Measurements from ENCODE around the gene CNGB1.

CNGB1 gene

DNA sequence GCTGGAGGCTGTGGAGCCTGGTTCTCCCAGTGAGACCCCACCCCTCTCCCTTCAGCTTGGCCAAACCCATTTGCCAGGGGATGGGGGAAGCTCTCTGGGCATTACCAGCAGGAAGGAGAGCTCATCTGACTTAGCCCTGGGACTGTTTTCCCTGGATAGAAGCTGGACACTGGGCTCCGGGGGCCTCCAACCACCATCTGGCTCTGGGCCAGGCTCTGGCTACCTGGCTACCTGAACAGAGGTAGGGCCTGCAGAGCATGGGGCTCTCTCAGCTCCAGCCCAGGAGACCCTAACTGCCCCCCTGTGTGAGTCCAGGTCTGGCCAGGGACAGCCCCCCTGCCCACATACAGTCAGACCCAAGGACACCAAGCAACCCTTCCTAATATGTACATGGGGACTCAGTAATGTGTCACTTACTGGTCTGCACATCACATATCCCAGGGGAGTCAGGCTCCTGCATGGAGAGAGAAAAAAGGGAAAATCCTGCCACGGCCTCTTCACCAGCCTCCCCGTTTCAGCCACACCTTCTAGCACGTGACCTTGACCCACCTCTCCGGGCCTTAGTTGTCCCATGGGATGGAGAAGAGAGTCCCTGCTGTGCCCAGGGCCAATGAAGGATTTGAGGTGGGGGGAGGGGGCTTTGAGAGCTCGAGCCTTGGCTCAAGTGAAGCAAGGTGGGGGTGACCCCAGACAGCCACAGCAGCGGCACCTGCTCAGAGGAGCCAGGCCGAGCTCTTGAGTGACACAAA is 13.8 kb downstream of the CNGB1 start:
- Mint-ChIP-seq H3K27ac (no peak overlapping the region), H3K9me3 (no peaks in the 10 kb centered on the region), H3K27me3 (ENCODE audit: low read depth) (peaks cover 7% of the 10 kb centered on the region), H3K4me3 (no peak overlapping the region), H3K36me3 (ENCODE audit: low read depth) (no peaks in the 10 kb centered on the region), H3K4me1 (no peaks in the 10 kb centered on the region)
- TF ChIP-seq, protein P1, sequence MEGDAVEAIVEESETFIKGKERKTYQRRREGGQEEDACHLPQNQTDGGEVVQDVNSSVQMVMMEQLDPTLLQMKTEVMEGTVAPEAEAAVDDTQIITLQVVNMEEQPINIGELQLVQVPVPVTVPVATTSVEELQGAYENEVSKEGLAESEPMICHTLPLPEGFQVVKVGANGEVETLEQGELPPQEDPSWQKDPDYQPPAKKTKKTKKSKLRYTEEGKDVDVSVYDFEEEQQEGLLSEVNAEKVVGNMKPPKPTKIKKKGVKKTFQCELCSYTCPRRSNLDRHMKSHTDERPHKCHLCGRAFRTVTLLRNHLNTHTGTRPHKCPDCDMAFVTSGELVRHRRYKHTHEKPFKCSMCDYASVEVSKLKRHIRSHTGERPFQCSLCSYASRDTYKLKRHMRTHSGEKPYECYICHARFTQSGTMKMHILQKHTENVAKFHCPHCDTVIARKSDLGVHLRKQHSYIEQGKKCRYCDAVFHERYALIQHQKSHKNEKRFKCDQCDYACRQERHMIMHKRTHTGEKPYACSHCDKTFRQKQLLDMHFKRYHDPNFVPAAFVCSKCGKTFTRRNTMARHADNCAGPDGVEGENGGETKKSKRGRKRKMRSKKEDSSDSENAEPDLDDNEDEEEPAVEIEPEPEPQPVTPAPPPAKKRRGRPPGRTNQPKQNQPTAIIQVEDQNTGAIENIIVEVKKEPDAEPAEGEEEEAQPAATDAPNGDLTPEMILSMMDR (IDR thresholded peaks at IDR 0.05; ENCODE audit: unreplicated experiment in 3 of 3): no peak

DNA sequence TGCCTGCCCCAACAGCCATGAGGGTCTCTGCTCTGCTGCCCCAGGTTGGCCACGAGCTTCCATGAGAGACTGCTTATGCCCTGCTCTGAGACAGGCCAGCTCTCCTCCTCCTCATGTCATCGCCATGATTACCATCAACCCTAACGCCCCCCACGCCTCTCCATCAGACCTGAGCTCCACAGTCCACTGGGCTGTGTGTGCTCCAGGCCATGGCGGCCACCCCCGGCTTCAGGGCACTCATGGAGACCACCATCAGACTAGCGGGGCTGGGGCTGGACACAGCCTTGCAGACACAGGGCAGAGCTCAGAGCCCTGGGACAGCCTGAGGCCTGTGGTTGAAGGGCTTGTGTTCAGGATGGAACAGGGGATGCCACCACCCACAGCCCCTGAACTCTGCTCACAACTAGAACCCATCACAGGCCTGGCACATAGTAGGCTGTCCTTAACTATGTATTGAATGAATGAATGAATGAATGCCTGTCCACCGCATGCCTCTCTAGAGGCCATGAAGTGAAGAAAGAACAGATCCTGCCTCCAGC is 14.6 kb downstream of the CNGB1 start:
- H3K27ac Mint-ChIP-seq: no peak overlapping the region
- no peaks in the 10 kb centered on the region for H3K4me1 Mint-ChIP-seq
- peaks cover 8% of the 10 kb centered on the region for H3K27me3 Mint-ChIP-seq (ENCODE audit: low read depth)
- no peaks in the 10 kb centered on the region for H3K9me3 Mint-ChIP-seq
- H3K4me3 Mint-ChIP-seq: no peak overlapping the region
- TF ChIP-seq, protein P1 (IDR thresholded peaks at IDR 0.05; ENCODE audit: unreplicated experiment in 3 of 3): no peak
- no peaks in the 10 kb centered on the region for H3K36me3 Mint-ChIP-seq (ENCODE audit: low read depth)

DNA sequence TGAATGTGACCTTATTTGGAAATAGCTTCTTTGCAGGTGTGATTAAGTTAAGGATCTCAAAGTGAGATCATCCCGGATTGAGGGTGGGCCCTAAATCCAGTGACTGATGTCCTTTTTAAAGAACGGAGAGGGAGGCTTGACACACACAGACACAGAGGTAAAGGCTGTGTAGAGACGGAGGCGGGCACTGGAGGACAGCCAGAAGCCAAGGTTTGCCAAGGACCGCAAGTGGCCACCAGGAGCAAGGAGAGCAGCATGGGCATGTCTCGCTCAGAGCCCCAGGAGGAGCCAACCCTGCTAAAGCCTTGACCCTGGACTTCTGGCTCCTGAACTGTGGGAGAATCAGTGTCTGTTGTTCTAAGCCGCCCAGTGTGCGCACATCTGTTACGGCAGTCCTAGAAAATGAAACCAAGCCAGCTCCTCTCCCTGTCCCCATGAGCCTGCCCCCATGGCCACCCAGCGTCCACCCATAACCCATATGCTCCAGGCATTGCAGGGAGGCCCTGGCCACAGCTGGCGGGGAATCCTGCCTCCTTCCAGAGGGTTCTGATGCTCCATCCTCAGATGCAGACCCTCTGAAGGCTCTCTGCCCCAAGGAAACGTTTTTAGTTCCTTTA is 15.2 kb downstream of the CNGB1 start:
- no peaks in the 10 kb centered on the region for H3K9me3 Mint-ChIP-seq
- H3K27me3 Mint-ChIP-seq (ENCODE audit: low read depth): peaks cover 6% of the 10 kb centered on the region
- no peaks in the 10 kb centered on the region for H3K36me3 Mint-ChIP-seq (ENCODE audit: low read depth)
- TF ChIP-seq, protein P1 (IDR thresholded peaks at IDR 0.05; ENCODE audit: unreplicated experiment in 3 of 3): no peak
- H3K4me3 Mint-ChIP-seq: no peak overlapping the region
- H3K4me1 Mint-ChIP-seq: no peaks in the 10 kb centered on the region
- no peak overlapping the region for H3K27ac Mint-ChIP-seq

DNA sequence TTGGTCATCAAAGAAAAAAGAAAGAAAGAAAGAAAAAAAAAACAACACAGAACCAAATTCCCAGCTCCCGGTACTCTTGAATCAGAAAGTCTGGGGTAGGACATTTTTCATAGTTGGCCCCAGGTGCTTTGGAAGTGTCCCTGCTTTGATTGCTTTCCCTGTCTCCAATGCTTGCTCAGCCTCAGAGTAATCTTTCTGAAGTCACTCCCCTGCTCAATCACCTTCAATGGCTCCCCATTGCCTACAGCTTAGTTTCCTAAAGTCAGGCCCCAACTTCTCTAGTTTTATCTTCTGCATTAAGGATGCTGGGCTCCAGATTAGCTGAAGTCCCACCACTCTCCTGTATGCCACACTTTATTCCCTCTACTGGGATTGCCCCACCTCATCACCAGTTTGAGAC is 17.1 kb downstream of the CNGB1 start:
- Mint-ChIP-seq H3K9me3 (no peaks in the 10 kb centered on the region), H3K36me3 (ENCODE audit: low read depth) (no peaks in the 10 kb centered on the region), H3K4me1 (no peaks in the 10 kb centered on the region), H3K4me3 (no peak overlapping the region), H3K27ac (no peak overlapping the region), H3K27me3 (ENCODE audit: low read depth) (peaks cover 4% of the 10 kb centered on the region)
- TF ChIP-seq, protein P1 (IDR thresholded peaks at IDR 0.05; ENCODE audit: unreplicated experiment in 3 of 3): no peak

DNA sequence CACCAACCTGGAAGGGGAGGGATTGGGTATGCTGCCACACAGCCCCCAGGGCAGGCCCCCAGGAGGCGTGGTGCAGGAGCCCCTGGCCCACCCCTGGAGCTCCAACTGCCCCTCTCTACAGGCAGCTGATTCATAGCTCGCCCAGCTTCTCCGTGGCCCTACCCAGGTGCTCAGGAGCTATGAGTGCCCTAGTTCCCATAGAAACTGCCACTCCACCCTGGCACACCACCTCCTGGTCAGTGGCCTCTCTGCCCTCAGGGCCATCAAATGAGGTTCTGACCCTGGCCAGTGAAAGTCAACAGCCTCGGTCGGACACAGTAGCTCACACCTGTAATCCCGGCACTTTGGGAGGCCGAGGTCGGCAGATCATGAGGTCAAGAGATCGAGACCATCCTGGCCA is 18.0 kb downstream of the CNGB1 start:
- Mint-ChIP-seq H3K9me3 (no peaks in the 10 kb centered on the region), H3K4me1 (no peaks in the 10 kb centered on the region), H3K27ac (no peak overlapping the region), H3K4me3 (no peak overlapping the region), H3K27me3 (ENCODE audit: low read depth) (peaks cover 4% of the 10 kb centered on the region), H3K36me3 (ENCODE audit: low read depth) (no peaks in the 10 kb centered on the region)
- TF ChIP-seq, protein P1 (IDR thresholded peaks at IDR 0.05; ENCODE audit: unreplicated experiment in 3 of 3): no peak

Data from nephron (organoid).